Stimulated activated CD8-positive, alpha-beta memory T cell treated with anti-CD3 and anti-CD28 coated beads, Interleukin-2, amount 100 ng/mL, for 1 hour (primary cell): ENCODE data around the gene AHNAK2.
"Not testable (repeated sequence)": the region's sequence is repeated elsewhere in the genome, so short reads cannot be mapped to it uniquely, and the experiment has no call there.

ENCODE experiments used
- DNase-seq, 2 donors: peaks; one replicate each; pipeline ENCODE4 v3.0.0-alpha.2; 2020; ENCODE audit warnings: low read depth in 2 of 2

AHNAK2 gene

DNA sequence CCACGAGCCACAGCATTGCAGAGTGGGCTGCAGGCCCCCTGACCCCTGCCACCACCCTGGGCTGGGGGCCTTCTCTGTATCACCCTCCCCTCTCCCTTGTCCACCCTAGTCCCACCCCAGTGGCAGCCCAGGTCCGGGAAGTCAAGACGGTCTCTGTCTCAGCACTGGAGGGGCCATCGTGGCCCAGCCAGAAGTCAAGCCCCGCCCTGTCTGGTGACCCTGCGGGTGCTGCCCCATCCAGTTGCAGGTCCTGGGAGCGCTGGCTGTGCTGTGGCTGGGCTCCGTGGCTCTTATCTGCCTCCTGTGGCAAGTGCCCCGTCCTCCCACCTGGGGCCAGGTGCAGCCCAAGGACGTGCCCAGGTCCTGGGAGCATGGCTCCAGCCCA is 50.8 kb downstream of the AHNAK2 start:
- DNase-seq, result no peak

DNA sequence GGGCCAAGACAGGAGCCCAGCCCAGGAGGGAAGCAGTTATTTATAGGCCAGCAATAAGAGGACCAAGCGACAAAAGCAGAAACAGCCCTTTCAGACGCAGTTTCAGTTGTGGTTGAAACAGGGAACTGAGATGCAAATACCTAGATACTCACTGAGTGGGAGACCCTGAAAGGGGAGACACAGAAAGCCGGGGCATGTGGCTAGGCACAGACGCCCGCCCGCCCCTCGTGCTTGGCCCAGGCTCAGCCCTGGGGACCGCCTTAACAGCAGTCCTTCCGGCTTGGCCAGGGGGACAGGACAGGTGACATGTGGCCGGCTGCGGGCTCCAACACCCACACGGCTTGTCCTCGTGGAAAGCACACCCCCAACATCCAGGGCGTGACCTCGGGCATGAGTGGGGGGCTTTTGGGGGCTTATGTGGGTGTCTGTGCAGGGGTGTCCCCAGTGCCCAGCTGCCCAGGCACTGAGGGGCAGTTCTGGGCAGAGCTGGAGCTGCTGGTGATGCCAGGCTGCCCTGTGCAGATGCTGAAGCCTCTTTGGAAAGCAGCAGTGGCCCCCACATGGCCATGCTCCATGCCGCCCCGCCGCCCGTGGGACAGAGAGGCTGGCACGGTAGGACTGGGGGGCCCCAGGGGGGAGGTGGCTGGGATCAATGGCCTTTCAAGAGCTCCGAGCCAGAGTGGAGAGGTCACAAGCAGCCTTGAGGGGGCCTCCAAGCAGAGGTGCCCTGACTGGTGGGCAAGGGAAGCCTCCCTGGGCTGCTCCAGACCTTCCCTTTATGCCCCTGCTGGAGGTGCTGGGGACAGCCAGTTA is 51.3 kb downstream of the AHNAK2 start:
- no peak for DNase-seq

DNA sequence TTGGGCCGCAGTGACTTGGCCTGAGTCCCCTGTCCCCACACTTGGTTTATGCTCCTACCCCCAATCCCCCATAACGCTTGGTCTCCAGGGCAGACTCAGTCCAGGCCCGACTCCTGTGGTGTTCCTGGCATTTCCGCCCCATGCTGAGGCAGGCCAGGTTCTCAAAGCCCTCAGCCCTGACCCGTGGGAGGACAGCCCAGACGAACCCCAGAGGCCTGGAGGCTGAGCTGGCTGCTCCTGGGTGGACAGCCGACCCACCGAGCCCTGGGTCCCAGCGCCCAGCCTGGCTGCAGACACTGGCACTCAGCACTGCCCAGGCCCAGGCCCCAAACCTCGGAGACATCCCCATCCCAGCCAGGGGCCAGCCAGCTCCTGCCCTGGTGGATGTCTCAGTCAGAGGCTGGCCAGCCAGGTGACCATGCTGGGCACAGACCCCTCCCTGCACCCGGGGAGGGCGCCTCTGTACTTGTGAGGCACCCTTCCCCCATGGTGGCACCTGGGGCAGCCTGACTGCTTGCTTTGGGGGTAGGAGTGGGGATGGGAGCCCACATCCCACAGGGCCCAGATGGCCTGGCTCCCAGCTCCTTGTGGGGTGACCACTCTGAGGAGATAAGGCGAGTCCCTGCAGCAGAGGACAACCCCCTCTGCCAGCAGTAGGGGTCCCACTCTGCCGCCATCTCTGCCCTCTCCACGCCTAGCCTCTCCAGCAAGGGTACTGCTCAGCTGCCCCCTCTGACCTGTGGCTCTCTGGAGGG is 52.1 kb downstream of the AHNAK2 start:
- no peak for DNase-seq

DNA sequence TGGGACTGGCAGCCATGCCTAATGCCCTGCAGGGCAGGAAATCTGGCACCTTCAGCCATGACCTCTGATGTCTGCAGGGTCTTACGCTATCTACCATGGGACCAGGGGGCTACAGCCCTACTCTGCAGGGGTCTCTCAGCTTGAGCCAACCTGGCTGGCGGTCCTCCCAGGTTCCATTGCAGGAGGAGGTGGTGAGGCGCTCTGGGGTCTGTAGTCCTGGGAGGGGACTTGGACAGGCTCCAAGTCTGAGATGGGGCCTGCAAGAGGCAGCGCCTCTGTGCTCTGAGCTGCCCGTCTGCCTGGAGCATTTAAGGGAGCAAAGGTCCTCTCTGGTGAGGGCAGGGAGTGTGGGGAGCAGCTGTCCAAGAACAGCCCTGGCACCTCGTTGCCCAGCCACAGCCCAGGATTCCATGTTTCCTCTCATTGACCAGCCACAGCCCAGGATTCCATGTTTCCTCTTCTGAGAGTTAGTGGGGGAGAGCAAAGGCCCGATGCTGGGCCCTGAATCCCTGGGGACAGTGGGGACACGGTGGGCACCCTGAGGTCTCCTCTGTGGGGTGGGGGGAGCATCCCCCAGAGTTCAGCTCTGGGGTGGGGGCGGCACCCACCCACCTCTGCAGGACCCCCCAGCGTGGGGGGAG is 52.8 kb downstream of the AHNAK2 start:
- DNase-seq, result no peak

DNA sequence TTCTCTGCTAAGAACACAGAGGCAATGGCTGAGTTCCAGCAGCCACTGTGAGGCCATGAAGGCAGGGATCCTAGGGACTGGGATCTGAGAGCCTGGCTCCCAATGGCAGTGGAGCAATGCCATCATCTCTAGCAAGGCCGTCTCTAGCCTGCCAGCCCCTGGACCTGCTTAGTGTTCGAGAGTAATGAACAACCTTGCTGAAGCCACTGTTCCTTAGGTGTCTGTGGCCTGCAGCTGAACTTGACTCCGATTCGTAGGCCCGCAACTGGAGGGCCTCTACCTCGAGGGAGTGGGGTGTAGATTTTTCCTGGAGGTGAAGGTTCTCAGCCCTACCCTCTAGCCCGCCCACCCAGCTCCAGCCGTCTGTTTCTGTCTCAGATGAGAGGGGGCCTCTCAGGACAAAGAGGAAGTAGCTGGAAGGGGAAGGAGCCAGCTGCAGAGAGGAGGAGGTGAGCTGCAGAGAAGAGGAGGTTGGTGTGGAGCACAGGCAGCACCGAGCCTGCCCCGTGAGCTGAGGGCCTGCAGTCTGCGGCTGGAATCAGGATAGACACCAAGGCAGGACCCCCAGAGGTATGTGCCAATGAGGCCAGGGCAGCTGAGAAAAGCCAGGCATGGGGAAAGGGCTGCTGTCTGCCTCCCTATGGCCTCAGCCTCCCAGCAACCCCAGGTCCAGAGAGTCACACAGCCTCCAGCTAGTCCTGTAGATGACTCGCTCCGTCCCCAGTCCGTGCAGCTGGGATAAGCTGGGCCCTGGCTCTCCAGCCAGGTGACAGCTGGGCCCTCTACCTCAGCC is 53.6 kb downstream of the AHNAK2 start, which contains the start of gene PLD4:
Gene PLD4, plus strand, starts transcription at position 459 of the 793 bp plus-strand sequence. CDS start 2,262 bp downstream, outside the sequence.
- DNase-seq, result no peak

DNA sequence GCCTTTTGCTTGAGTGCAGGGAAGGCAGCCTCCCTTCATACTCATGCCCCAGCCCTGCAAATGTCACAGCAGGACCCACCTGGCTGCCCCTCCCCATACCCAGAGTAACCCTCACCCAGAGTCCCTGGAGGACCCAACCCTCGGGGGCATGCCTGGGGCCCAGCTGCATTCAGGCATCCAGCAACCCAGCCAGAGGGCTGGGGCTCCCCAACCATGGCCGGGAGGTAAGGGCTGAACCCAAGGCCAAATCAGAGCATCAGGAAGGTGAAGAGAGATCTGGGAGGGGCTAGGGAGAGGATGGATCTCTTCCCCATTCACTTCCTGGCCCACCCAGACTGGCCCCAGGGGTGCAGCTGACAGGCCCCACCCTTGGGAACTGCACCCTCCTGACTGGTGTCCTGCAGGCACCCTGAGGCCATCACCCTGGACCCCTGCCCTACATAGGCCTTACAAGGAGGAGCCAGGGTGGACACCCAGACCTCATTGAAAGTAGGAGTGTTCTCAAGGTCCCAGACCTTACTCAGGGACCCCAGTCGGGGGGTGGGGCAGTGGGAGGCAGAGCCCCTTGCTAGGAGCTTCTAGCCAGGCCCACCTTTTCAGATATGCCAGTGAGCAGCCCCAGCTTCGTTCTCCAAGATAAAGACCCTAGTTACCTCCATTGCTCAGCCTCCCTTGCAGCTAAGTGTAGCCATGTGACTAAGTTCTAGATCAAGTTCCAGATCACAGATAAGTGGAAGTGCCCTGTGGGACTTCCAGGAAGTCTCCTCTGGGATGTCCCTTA is 54.3 kb downstream of the AHNAK2 start:
- no peak for DNase-seq

DNA sequence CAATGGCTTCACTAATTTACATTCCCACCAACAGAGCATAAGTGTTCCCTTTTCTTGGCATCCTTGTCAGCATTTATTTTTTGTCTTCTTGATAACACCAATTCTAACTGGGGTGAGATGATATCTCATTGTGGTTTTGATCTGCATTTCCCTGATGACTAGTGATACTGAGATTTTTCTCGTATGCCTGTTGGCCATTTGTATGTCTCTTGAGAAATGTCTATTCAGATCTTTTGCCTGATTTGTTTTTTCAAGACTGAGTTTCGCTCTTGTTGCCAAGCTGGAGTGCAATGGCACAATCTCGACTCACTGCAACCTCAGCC is 58.2 kb downstream of the AHNAK2 start:
- no peak for DNase-seq

DNA sequence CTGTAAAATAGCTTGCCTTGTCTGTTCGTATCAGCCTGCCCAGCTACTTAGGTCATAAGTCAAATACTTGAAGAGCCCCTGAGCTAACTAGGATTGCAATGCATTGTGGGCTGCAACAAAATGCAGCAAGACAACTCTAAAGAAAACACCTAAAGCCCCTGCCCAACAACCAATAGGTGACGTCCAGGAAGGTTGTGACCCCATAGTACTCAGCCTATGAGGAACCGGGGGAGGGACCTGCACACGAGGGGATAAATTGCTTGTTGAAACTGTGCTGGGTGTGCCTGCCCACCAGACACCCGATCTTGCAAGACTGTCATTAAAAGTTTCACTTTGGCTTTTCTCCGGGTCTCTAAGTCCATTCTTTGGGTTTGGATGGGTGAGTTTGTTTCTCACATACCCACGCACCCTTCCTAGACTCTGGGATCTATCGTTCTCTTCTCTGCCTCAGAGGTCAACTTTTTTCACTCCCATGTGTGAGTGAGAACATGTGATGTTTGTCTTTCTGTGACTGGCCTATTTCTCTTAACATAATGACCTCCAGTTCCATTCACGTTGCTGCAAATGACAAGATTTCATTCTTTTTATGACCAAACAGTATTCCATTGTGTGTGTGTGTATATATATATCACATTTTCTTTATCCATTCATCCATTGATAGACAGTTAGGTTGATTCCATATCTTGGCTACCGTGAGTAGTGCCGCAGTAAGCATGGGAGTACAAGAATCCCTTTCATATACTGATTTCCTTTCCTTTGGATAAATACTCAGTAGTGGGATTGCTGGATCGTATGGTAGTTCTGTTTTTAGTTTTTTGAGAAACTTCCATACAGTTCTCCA is 58.8 kb downstream of the AHNAK2 start:
- DNase-seq, result not testable (repeated sequence)

DNA sequence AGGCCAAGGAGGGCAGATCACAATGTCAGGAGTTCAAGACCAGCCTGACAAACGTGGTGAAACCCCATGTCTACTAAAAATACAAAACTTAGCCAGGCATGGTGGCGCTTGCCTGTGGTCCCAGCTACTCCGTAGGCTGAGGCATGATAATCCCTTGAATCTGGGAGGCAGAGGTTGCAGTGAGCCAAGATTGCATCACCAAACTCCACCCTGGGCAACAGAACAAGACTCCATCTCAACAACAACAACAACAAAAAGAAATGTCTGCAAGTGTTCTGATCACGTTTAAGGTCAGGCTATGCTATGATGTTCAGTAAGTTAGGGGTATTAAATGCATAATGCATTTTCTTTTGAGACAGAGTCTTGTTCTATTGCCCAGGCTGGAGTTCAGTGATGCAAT is 60.2 kb downstream of the AHNAK2 start:
- no peak for DNase-seq

DNA sequence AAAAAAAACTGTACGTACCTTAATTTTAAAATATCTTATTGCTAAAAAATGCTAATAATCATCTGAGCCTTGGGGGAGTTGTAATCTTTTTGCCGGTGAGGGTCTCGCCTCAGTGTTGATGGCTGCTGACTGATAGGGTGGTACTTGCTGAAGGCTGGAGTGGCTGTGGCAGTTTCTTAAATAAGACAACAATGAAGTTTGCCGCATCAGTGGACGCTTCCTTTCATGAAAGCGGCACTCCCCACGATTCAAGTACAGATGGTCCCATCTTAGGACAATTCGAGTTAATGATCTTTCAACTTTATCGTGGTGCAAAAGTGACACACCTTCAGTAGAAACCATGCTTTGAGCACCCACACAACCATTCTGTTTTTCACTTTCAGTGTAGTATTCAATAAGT is 61.1 kb downstream of the AHNAK2 start:
- no peak for DNase-seq

DNA sequence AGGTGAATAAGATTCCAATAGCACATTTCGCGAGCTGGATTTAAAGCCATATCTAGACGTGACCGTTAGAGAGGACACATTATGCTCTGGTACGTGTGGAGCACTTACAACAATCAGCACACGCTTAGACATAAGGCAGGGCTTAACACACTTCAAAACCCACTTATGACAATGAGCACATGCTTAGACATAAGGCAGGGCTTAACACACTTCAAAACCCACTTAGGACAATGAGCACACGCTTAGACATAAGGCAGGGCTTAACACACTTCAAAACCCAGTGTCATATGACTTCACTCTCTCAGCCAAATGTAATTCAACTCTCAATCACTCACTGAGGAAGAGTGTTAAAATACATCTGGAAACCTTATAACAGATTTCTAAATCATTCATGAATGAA is 64.7 kb downstream of the AHNAK2 start:
- no peak for DNase-seq

DNA sequence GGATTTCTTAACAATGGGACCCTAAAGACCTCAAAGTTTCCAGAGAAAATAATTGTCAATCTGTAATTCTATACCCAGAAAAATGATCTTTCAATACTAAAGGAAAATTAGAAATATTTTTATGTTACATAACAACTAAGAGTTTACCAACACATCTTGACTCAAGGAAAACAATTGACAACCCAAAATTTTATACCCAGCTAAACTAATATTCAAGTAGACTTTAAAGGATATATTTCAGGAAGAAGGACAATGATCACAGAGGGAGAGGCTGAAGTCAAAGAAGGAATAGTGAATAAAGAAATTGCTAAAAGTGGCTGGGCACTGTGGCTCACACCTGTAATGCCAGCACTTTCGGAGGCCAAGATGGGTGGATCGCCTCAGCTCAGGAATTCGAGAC is 66.1 kb downstream of the AHNAK2 start:
- no peak for DNase-seq

DNA sequence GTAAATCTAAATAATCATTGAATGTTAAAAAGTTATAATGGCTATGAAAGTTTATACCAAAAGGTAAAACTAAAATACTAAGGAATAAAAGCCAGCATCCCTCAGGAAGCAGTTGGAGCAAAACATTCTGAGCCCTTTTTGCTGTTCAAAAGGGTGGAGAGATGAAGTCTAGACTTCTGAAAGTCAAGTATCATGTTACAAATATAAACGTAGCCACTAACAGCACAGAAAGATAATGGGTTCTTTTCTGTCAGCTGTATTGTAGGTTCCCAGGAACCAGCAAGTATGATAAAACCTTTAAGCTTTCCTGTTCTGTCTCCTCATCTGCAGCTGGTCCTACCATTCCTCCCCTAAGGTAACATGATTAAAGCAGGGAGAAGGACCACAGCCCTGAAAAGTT is 69.9 kb downstream of the AHNAK2 start:
- DNase-seq, result no peak

DNA sequence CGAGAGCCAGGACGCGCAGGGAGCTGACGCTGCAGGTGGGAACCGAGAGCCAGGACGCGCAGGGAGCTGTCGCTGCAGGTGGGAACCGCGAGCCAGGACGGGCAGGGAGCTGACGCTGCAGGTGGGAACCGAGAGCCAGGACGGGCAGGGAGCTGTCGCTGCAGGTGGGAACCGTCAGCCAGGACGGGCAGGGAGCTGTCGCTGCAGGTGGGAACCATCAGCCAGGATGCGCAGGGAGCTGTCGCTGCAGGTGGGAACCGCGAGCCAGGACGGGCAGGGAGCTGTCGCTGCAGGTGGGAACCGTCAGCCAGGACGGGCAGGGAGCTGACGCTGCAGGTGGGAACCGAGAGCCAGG is 72.6 kb downstream of the AHNAK2 start:
- DNase-seq, result not testable (repeated sequence)

DNA sequence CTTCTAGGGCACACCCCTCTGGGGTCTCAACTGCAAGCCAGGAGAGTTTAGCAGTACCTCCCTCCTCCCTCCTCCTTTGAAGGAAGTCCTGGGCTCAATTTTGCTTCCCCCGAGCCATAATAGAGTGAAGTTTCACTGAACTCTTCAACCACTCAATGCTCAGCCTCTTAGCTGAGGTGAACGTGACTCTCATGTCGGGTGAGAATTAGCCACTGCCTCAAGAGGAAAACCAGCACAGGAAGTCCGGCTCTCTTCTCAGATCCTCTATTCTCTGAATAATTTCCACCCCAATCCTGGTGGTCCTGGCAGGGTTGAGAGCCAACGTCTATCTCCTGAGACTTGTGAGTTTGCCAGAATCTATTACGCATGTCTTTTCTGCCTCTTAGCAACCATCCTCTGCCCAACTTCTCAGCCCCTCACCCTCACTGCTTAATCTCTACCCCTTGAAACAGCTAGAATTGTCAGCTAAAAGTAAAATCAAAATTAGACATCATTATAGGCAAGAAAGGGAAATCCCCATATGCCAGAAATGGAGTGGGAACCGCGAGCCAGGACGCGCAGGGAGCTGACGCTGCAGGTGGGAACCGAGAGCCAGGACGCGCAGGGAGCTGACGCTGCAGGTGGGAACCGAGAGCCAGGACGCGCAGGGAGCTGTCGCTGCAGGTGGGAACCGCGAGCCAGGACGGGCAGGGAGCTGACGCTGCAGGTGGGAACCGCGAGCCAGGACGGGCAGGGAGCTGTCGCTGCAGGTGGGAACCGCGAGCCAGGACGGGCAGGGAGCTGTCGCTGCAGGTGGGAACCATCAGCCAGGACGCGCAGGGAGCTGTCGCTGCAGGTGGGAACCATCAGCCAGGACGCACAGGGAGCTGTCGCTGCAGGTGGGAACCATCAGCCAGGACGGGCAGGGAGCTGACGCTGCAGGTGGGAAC is 73.3 kb downstream of the AHNAK2 start:
- DNase-seq, result not testable (repeated sequence)

DNA sequence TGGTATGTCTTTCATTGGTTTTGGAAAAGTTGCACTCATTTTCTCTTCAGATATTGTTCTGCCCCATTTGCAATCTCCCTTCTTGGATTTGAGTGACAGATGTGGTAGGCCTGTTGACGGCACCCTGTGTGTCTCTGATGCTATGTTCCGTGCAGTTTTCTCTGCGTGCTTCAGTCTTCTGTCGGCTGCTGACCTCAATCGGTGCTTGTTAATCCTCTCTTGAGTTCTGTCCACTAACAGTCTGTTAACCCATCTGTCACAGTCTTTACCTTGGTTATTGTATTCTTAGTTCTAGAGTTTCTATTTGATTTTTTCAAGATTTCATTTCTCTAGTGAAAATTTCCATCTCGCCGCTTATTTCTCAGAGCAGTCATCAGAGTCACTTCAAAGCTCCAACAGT is 74.2 kb downstream of the AHNAK2 start:
- DNase-seq, result no peak

DNA sequence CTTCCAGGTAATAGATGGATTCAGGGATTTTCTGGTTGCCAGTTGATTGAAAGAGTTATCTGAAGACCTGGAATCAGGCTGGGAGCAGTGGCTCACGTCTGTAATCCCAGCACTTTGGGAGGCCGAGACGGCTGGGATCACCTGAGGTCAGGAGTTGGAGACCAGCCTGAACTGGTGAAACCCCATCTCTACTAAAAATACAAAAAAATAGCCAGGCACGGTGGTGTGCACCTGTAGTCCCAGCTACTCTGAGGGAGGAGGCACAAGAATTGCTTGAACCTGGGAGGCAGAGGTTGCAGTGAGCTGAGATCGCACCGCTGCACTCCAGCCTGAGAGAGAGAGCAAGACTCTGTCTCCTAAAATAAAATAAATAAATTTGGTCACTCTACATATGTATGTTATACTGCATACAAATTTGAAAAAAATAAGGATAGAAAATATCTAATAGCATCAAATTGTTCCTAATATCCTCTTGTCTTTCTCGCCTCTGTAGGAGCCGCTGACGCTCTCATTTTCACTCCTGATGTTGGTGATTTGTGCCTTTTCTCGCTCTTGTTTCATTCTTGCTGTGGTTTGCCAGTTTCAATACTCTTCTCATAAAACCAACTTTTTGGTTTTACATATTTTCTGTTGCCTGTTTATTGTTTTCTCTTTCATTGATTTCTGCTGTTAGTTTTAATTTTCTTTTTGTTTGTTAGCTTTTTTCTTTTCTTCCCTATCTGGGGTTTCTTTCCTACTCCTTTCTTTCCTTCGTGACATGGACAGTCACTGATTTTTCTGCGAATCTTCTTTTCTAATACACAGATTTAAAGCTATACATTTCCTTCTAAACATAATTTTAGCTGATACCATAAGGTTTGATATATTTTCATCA is 77.3 kb downstream of the AHNAK2 start:
- no peak for DNase-seq

DNA sequence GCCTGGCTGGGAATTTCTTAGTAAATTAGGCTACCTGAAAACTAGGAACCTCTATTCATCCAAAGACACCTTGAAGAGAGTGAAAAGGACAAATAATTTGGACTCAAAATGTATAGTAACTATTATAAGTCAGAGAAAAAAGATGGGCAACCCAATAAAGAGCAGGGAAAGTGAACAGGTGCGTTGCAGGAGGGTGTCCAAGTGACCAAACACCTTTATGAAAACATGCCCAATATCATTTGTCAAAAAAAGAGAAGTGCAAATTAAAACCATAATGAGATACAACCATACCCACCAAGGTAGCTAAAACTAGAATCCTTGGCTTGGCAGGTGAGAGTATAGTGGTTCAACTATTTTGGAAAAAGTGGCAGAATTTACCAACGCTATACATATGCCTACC is 78.4 kb downstream of the AHNAK2 start:
- no peak for DNase-seq
